Activated T-helper 9 cell treated with anti-CD3 and anti-CD28 coated beads, Interleukin-2, amount 50 U/mL, for 16 hours (primary cell): ENCODE measurements around the gene POTEF.
A peak's percentile ranks its signal among the peaks of the same experiment; 100 is the strongest.
"Not testable (repeated sequence)": the region's sequence is repeated elsewhere in the genome, so short reads cannot be mapped to it uniquely, and the experiment has no call there.

ENCODE experiments used
- DNase-seq: peaks from one replicate; pipeline ENCODE4 v3.0.0-alpha.2; 2020; ENCODE audit warnings: low read depth

Gene POTEF

DNA sequence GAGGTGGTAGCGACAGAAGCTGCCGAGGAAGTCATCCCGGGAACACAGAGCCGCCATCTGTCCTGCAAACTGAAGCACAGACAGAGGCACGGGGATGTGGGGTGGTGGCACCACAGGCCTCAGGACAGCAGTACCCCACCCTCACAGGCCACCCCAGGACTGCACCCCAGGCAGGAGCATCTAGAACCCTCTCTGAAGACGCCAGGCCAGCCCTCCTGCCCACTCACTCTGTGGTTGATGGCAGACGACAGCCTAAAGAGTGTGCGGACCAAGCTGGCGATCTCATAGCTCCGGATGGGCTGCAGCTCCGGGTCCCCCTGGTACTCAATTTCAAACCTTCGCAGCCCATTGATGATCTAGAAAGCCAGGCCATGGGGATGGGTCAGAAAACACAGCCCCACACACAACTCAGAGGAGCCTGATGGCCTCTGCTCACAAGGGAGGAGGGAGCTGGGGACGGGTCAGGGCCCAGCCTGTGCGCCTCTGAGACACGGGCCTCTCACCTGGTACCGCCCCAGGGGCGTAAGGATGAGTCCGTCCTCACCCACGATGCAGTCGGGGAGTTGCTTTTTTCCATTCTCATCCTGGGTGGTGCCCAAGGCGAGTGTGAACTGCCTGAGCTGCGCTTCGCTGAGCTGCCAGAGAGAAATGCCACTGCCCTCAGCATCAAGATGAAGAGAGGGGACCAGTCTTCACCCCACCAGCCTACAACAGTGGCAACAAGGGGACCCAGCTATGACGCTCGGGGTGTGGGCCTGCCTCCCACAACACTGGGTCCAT is 24.0 kb upstream of the POTEF start:
- DNase-seq = no peak

DNA sequence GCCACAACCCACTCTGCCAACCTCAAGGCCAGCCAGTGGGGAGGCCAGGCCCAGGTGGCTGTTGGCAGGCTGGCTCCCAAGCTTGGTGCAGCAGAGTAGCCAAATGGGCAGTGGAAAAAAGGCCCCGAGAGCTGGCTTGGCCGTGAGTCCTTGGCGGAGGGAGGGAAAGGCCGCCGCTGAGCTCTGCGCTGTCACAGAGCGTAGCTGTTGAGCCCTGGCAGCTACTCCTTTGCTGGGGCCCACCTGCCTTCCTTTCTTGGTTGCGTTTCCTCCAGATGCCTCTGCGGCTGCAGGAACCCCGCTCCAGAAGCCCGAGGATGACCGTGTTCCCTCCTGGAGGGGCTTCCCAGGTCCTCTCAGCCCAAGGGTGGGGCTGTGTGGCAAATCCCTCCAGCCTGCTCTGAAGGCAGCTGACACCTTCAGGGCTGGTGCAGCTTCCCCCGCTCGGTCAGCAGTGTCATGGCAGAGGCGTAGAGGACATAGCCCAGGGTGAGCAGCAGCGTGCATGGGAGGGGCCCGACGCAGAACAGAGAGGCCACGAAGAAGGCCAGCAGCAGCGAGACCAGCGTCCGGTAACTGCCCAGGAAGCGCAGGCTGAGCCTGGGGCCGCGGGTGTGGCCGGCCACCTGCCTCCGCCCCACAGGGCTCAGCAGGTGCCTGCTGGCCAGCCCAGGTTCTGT is 23.3 kb upstream of the POTEF start:
- not testable (repeated sequence) for DNase-seq

DNA sequence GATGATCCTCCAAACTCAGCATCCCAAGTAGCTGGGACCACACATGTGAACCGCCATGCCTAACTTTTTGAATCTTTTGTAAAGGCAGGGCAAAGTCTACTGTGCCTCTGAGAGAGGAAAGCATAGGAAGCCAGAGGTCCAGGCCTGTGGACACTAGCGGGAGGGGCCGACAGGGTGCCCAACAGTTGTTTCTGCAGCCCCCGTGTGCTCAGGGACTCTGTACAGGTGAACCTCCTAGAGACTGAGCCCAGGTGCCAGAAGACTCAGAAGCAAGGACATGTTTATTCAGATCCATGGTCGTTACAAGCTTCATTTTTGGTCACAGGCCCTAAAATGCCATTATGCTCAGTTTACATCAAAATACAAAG is 22.1 kb upstream of the POTEF start:
- DNase-seq = not testable (repeated sequence)

DNA sequence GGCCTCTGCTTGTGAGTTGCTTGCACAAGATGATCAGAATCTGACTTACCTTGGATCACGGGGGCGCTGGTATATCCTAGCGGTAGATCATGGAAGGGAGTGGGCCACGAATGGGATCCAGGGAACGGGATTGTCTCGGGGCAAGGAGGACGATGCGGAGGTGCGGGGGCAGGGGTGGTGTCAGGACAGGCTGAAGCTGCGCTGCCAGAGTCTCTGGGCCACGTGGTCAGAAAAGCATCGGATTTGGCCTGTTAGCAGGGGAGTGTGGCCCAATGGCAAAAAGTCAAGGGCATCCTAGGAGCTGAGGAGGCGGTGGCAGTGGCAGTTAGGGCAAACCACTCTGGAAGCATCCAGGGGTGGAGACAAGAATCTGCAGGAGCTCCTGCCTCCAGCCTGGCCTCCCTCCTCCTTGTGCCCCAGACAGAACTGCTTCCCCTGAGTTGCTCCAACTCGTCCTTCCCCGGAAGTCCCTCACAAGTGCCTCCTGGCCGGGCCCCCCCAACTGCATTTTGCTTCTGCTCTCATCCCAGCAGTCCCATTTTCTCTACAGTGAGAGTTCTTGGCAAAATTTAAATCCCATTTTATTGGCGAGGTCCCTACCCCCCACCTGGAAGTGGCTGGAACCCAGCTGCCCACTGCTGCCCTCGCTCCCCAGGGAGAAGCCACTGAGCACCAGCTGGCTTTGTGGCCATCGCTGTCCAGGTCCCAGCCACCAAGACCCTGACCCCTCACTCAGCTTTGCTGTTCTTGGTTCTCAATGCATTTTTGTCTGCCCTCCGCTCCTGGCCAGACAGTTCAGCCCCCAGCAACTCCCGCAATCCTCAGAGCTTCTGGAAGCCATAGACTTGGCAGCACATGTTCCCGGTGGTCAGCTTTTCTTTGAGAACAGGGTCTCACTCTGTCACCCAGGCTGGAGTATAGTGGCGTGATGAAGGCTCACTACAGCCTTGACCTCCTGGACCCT is 21.4 kb upstream of the POTEF start:
- no peak for DNase-seq

DNA sequence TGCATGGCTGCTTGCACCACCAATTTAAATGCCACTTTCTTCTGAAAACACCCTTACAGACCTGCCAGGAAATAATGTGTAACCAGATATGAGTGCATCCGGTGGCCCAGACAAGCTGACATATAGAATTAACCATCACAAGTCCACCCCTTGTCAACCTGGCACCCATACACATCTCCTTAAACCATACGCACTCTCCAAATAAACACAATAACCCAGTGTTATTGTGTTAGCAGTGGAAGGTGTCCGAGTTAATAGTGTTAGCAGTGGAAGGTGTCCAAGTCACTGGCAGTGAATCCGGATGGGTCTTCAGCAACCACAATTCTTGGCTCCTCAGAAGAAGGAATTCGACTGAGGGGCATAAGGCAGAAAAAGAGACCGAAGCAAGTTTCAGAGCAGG is 19.5 kb upstream of the POTEF start:
- not testable (repeated sequence) for DNase-seq

DNA sequence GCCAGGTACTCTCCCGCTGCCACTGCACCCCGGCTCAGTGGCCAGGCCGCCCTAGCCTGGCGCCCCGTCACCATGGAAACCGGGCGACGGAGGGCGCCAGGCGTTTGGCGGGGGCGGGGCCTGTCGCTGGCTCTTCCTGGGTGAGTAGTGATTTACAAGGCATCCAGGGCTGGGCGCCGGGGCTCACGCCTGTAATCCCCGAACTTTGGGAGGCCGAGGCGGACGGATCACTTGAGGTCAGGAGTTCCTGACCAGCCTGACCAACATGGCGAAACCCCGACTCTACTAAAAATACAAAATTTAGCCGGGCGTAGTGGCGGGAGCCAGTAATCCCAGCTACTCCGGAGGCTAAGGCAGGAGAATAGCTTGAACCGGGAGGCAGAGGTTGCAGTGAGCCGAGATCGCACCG is 16.0 kb upstream of the POTEF start, which contains the start of gene CCDC74B:
CCDC74B (minus strand) TSS at position 107 of the 409 bp plus-strand sequence. CDS start 116 bp downstream, outside the sequence.
- peak; percentile 28 for DNase-seq

DNA sequence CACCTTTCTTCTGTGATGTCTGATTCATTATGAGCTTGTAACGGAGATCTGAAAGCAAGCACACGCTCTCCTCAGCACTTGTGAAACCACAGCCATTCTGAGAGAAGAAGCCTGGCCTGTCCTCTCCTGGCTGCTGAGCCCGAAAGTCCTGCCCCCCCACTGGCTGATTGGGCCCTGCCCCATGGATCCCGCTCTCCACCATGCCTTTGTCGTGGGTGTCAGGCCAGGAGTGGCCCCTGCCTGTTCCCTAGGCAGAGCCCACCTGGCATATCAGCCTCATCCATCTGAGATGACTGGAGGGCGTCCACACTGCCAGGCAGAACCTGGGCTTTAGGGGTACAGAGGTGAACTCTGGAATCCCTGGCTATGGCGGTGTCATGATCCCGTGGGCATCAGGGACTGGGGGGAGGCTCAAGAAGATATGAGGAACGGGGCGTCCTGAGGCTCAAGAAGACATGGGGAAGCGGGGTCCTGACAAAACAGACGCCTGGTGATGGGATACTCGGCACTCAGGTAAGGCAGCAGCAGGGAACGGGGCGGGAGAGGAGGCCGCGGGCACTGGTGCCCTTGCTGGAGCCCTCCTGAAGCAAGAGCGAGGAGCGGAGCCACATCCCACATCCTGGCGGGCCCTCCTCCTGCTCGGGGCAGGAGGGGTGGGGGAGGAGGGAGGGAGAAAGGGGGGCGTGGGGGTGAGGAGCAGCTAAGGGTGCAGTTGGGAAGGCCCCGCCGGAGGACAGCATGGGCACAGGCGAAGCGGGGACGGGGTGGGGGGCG is 14.4 kb upstream of the POTEF start:
- not testable (repeated sequence) for DNase-seq

DNA sequence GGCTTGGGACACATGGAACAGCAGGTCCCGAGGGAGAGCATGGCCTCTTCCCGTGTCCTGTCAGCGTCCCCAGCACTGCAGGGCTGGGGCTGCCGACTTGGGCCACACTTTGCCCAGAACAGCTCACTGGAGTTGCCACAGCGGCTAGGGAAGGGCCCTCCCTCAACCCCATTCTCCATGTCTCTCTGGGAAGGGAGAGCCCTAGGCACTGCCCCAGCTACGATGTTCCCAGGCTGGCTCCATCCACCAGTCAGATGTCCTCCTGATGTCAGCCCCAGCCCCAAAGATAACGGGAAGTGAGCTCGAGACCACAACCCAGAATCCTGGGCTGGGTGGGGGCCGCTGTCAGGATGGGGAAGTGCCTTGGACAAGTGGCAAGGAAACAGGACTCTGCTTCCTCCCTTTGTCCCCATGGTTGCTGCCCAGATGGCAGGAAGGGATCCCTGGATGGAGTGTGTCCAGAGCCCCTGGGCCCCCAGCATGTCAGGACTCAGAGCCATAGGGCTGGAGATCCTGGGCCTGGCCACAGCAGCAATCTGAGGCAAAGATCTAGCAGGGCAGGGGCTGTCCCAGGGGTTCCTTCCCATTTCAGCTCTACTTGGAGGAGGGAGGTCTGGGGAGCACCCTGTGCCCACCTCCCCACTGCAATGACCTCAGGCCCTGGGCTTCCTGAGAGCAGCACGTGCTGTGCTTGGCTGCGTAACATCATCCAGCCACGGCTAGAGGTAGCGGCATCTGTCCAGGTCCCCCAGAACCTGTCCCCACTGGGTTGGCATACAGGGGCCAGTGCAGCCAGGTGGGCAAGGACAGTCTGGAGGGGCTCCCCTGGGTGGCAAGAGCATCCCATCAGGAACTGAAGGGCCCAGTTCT is 13.6 kb upstream of the POTEF start:
- DNase-seq = not testable (repeated sequence)

DNA sequence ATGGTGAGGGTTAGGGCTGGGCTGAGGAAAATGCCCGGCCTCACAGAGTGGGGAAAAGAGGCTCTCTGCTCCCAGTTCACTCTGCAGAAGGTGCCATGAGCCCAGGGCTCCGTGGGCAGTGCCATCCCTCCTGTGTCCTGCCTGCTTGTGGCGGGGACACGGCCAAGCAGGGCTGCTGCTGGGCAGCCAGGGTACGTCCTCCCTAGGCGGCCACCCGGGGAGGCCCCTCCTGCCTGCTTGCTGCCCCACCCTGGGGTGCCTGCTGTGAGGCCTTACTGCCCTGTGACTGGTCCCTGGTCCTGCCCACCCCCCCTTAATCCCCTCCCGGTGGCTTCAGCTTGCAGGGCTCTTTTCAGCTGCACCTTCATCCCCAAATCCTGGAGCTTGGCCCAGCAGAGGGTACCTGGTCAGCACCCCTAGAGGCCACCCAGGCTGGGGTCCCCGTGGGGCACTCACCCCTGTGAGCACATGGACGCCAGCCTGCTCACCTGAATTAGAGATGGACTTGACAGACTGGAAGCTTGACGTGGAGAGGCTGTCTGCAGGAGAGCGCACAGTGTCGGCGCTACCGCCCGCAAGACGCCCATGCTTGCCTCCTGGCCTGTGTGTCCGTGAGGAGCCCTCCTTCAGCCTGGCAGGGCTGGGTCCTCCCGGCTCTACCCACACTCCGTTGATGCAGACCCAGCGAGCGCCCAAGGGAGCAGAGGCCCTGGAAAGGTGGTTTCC is 12.8 kb upstream of the POTEF start:
- DNase-seq = not testable (repeated sequence)

DNA sequence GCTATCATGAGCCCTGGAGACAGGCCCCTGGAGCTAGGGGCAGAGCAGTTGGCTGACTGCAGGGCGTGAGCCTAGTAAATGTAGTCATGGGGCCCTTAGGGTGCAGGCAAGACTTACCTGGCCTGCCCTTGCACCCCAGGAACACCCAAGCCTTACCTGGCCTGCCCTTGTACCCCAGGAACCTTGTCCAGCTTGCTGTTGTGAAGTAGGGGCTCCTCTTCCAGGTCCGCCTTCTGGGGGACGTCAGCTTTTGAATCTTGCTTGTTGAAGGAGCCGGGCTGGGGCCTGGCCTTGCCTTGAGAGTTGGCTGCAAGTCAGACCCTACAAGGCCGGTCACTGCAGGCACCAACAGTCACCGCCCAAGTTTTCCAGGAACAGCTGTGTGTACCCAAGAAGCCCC is 12.0 kb upstream of the POTEF start:
- not testable (repeated sequence) for DNase-seq

DNA sequence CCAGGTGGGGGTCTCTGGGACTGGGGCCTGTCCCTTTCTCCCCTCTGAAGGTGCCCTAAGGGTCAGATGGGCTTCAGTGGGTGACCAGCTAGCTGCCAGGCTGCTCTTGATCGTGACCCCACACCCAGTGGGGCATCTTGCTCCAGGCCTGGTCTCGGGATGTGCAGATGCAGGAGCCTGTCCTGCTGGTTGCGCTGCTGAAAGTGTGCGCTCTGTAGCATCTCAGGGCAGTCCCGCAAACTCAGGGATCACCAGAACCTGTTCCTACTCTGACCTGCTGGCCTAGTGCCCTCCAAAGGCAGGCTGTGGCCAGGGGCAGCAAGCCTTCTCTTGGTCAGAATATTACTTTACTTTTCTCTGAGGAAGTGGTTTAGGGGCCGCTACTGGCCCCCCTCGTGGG is 11.5 kb upstream of the POTEF start:
- DNase-seq = not testable (repeated sequence)

DNA sequence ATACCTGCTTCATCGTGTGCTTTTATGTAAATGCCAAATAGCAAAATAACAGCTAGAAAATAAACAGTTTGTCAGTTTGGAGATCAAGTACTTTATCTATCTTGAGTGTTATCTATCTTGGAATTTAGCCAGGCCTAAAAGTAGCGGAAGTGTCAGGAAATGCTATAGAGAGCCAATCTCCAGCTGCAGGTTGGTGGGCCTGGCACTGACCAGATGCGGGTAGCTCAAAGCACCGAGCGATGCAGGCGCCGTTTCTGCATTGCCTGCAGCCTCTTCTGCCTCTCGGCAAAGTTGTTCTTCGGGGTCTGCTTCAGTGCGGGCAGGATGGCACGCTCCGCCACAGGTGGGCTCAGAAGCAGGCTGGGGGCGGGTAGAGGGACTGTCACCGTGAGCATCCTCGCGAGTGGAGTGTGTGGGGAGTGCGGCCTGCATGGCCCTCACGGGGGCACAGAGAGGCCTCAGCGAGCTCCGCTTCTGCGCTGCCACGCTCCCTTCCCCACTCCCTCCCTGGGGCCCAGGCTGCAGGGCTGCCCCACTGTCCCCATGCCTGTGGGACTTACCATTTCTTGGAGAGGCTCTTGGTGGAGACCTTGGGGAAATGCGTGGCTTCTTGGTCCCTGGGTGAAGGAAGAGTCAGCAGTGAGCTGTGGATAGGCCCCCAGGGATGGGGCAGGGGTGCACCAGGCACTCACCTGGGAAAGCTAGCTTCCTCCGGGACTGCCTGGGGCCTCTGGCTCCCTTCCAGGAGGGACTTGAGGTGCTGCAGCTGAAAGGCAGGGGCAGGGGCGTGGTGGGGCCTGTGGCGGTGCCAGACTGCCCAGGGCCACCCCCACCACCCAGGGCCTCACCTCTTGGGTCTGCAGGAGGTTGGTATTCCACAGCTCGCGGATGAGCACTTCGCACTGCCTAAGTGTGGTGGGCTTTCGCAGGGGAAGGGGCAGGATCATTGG is 10.6 kb upstream of the POTEF start:
- DNase-seq = not testable (repeated sequence)

DNA sequence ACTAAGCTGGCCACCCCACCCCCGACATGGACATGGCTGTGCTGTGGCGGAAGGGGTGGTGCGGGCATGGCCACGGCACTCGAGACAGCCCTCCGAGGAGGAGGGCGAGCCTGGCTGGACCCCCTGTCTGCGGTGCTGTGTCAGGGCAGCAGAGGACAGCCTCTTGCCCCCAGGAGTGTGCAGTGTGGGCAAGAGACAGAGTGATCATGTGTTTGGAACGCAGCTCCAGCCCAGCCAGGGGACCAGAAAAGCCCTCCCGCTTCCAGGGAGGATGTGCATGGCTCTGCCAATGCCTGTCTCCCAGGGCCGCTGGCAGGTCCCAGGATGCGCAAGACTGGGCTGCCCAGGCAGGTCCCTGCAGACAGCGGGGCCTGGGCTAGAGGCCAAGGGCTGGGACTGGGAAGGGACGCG is 9.8 kb upstream of the POTEF start:
- DNase-seq = not testable (repeated sequence)

DNA sequence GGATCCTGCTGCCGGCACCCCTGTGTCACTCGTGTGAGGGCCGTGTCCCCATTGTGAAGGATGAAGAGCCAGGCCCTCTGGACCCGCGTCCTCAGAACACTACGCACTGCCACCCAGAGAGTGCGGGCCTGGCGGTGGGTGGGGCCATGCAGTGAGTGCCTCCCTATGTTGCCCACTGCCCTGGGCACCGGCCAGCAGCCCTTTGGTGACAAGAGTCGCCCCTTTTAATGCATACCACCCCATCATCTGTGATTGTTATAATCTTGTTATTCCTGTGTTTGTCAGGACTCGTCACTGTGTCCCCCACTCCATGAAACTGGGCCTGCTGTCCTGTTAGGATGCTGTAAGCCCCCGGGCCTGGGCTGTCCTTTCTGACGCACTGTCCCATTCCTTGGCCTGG is 9.3 kb upstream of the POTEF start:
- DNase-seq = not testable (repeated sequence)

DNA sequence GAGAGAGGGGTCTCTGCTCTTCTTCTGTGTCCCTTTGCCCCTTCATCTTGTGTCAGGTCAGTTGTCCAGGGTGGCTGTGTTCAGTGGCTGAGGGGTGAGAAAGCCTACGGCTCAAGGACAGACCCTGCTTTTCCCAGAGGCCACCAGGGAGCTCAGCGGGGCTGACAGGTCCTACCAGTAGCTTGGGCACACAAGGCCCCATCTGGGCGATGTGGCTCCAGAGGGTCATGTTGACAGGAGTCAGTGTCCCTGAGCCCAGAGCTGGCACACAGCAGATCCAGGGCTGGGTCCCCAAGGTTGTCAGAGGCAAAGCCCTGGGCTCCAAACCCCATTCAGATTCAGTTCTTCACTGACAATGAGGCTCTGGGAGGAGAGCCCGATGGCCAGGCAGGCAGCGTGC is 8.1 kb upstream of the POTEF start:
- not testable (repeated sequence) for DNase-seq

DNA sequence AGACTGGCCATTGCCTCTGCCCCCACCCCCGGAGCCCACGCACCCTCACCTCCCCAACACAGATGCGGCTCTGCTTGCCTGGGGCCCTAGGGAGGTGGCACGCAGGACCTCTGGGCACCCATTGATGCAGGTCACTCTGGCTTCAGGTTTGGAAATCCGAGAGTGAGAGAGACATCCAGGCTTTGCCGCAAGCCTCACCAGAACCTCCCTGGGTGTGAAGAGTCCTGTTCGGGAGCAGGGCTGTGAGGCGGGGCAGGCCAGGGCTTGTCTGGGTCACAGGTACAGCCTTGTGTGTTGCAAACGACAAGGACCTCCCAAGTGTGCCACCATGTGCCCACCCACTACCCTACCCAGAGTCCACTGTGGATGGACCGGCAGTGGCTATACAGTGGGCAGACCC is 7.5 kb upstream of the POTEF start:
- DNase-seq = not testable (repeated sequence)

DNA sequence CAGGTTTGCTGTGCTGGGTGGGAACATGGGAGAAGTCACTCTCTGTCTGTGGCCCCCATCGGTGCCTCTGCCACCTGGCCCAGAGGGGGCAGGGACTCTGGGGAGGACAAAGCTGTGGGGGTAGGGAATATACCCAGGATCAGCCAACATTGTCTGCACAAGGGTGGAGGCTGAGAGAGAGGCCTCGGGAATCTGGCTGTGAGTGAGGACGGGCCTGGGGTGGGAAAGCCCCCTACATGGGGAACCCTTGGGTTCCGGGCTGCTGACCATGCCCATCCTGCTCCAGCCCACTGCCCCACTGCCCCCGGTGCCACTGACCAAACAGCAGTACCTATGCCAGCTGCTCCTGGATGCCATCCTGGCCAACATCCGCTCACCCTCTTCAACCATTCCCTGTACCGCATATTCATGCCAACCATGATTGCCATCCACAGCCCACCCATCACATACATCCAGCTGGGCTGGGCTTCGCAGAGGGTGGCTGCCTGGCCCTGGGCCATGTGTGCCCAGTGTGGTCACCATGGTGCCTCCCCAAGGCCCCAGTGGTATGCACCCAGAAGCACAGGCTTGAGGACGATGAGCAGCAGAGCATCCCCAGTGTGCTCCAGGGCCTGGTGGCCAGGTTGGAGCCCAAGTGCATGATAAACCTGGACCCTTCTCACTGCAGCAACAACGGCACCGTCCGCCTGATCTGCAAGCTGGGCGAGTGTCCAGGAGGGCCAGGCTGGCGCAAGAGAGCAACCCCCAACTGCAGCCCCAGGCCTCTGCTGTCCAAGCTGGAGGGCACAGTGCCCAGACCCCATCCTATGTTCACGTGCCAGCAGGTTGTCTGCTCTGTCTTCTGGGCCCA is 6.9 kb upstream of the POTEF start:
- DNase-seq = no peak

DNA sequence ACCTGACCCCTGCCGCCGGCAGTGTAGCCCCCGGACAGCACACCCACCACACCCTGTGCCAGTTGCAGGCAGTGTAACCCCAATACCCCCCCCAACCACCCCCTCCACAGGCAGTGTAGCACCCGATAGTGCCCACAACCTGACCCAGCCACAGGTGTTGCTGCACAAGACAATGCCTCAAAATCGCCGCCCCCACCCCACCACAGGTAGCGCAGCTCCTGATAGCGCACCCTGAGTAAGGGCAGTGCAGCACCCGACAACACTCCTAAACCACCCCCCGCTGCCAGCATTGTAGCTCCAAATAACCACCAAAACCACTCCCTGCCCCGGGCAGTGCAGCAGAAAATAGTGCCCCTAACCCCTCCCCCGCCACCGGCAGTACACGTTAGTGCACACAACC is 558 bp downstream of the POTEF start:
- not testable (repeated sequence) for DNase-seq
